GM23338 (cell line): Measurements from ENCODE around the gene XKRX. TPM values are rescaled to one million over a fixed set of nuclear protein-coding genes. Genes with fewer than 3 reads are reported as not detected.

Experiments
- ATAC-seq: fragments of 200-7000 bp; cut with Tn5 transposase; 3 replicates; pipeline ENCODE4 v1.9.1; 2020
- DNase-seq: peaks from one replicate; pipeline ENCODE4 v3.0.0-alpha.2; 2015; ENCODE audit warnings: low spot score
- H2AFZ ChIP-seq: fragments of 200-600 bp; sonication (generic); 2 replicates; pipeline ENCODE4 v1.8.0; 2016; ENCODE audit warnings: antibody characterized with exemption, mild to moderate bottlenecking, moderate library complexity
- H3F3A ChIP-seq: fragments of 200-600 bp; sonication (generic); replicated peaks from 2 replicates; pipeline ENCODE4 v1.8.0; 2017; ENCODE audit warnings: antibody characterized with exemption, mixed run types, low read depth
- H3K27ac ChIP-seq: fragments of 200-600 bp; sonication (generic); 2 replicates; pipeline ENCODE4 v1.6.1; 2016; ENCODE audit warnings: low read depth
- H3K27me3 ChIP-seq: fragments of 200-600 bp; sonication (generic); 2 replicates; pipeline ENCODE4 v1.8.0; 2016; ENCODE audit warnings: mild to moderate bottlenecking, mixed run types, moderate library complexity; ENCODE audit not compliant: insufficient read depth
- H3K36me3 ChIP-seq: fragments of 200-600 bp; sonication (generic); 2 replicates; pipeline ENCODE4 v1.8.0; 2016; ENCODE audit warnings: mild to moderate bottlenecking; ENCODE audit not compliant: insufficient read depth
- H3K4me1 ChIP-seq: fragments of 200-600 bp; sonication (generic); 2 replicates; pipeline ENCODE4 v1.8.0; 2016; ENCODE audit warnings: mild to moderate bottlenecking, moderate library complexity; ENCODE audit not compliant: insufficient read depth
- H3K4me2 ChIP-seq: fragments of 200-600 bp; sonication (generic); 2 replicates; pipeline ENCODE4 v1.7.1; 2017; ENCODE audit warnings: mixed run types
- H3K4me3 ChIP-seq: fragments of 200-600 bp; sonication (generic); 2 replicates; pipeline ENCODE4 v1.6.1; 2016; ENCODE audit warnings: mixed run types
- H3K79me2 ChIP-seq: fragments of 200-600 bp; sonication (generic); replicated peaks from 2 replicates; pipeline ENCODE4 v1.8.0; 2017; ENCODE audit warnings: mild to moderate bottlenecking; ENCODE audit not compliant: insufficient read depth
- H3K9me2 ChIP-seq: fragments of 200-600 bp; sonication (generic); 2 replicates; pipeline ENCODE4 v1.8.0; 2017; ENCODE audit not compliant: insufficient read depth
- H4K20me1 ChIP-seq: fragments of 200-600 bp; sonication (generic); replicated peaks from 2 replicates; pipeline ENCODE4 v1.8.0; 2017; ENCODE audit warnings: mild to moderate bottlenecking; ENCODE audit not compliant: insufficient read depth
- H3K27ac Mint-ChIP-seq: 2 replicates; pipeline ENCODE4 v1.8.0; 2020; ENCODE audit warnings: inconsistent platforms, mild to moderate bottlenecking, moderate library complexity, mixed read lengths
- H3K27me3 Mint-ChIP-seq: 3 replicates; pipeline ENCODE4 v1.8.0; 2022; ENCODE audit warnings: low read depth, mild to moderate bottlenecking, moderate library complexity, mixed read lengths, inconsistent platforms; ENCODE audit not compliant: insufficient read depth, poor library complexity
- H3K36me3 Mint-ChIP-seq: 3 replicates; pipeline ENCODE4 v1.8.0; 2021; ENCODE audit warnings: low read depth, mild to moderate bottlenecking, inconsistent platforms, moderate library complexity, mixed read lengths
- H3K4me1 Mint-ChIP-seq: 3 replicates; pipeline ENCODE4 v1.8.0; 2020; ENCODE audit warnings: mild to moderate bottlenecking, inconsistent platforms, mixed read lengths
- H3K4me3 Mint-ChIP-seq: 3 replicates; pipeline ENCODE4 v1.8.0; 2021; ENCODE audit warnings: moderate library complexity, mild to moderate bottlenecking, inconsistent platforms, mixed read lengths
- H3K9me3 Mint-ChIP-seq: 3 replicates; pipeline ENCODE4 v1.8.0; 2020; ENCODE audit warnings: moderate library complexity, mild to moderate bottlenecking, inconsistent platforms, mixed read lengths
- CREB1 ChIP-seq: fragments of 250-450 bp; sonication (Bioruptor Pico); IDR thresholded peaks from 2 replicates; pipeline ENCODE4 v1.5.0; 2020; ENCODE audit warnings: low read depth, mild to moderate bottlenecking, moderate library complexity
- CTCF ChIP-seq, 2 experiments: fragments of 200-600 bp in 1 of 2; sonication (generic) in 1 of 2; conservative IDR thresholded peaks; 2 replicates each; pipeline versions ENCODE4 v1.5.1 to v1.6.1; 2016 to 2017; ENCODE audit warnings: antibody characterized with exemption in 2 of 2, low read depth in 2 of 2, mild to moderate bottlenecking in 2 of 2, moderate library complexity in 1 of 2
- ETS1 ChIP-seq: IDR thresholded peaks from 2 replicates; pipeline ENCODE4 v1.6.1; 2016; ENCODE audit warnings: antibody characterized with exemption
- EZH2 ChIP-seq: fragments of 200-600 bp; sonication (generic); IDR thresholded peaks from one replicate; pipeline ENCODE4 v1.8.0; 2017; ENCODE audit warnings: antibody characterized with exemption, mild to moderate bottlenecking, low read depth; ENCODE audit not compliant: unreplicated experiment
- EZH2phosphoT487 ChIP-seq: fragments of 200-600 bp; sonication (generic); IDR thresholded peaks from one replicate; pipeline ENCODE4 v1.8.1; 2018; ENCODE audit warnings: antibody characterized with exemption; ENCODE audit not compliant: unreplicated experiment
- JUNB ChIP-seq: IDR thresholded peaks from one replicate; pipeline ENCODE4 v1.6.1; 2016; ENCODE audit warnings: antibody characterized with exemption; ENCODE audit not compliant: unreplicated experiment
- NANOG ChIP-seq: IDR thresholded peaks from 2 replicates; pipeline ENCODE4 v1.6.1; 2016; ENCODE audit warnings: antibody characterized with exemption, borderline replicate concordance
- POLR2AphosphoS5 ChIP-seq: IDR thresholded peaks from 2 replicates; pipeline ENCODE4 v1.6.1; 2016; ENCODE audit warnings: antibody characterized with exemption, low read depth
- ZNF331 ChIP-seq: fragments of 250-450 bp; sonication (Bioruptor Pico); IDR thresholded peaks from 2 replicates; pipeline ENCODE4 v1.5.0; 2020; ENCODE audit warnings: low read depth, mild to moderate bottlenecking, moderate library complexity
- ZNF462 ChIP-seq: fragments of 250-450 bp; sonication (Bioruptor Pico); IDR thresholded peaks from 2 replicates; pipeline ENCODE4 v1.5.0; 2020; ENCODE audit warnings: mild to moderate bottlenecking, moderate library complexity
- polyA plus RNA-seq: library from polyadenylated mRNA; unstranded; fragments of >200 nt; fragmentation: Nextera tagmentation; extraction: Ambion mirVana; gene quantifications from 2 replicates; pipeline ENCODE4 v1.2.1, GENCODE V29; 2016
- total RNA-seq: library from RNA; depleted of rRNA; stranded (reverse); fragments of >200 nt; shearing (Covaris generic); gene quantifications from 2 replicates; pipeline ENCODE4 v1.2.3, GENCODE V29; 2014

Gene XKRX
- total and polyA plus RNA-seq, 2 experiments from 2014 or later: 0.16 to 0.83 TPM

- H3K4me1 ChIP-seq: no peaks in the 10 kb centered on the region
- DNase-seq (no peak), ATAC-seq (no peak)
- Mint-ChIP-seq H3K4me3 (no peak overlapping the region), H3K36me3 (no peaks in the 10 kb centered on the region), H3K27me3 (no peaks in the 10 kb centered on the region), H3K9me3 (no peaks in the 10 kb centered on the region), H3K27ac (no peak overlapping the region; the same call in 1 of the 2 replicates), H3K4me1 (peaks cover 5% of the 10 kb centered on the region; the same call in 2 of the 3 replicates)
- H3K27me3 ChIP-seq: no peaks in the 10 kb centered on the region
- H3K9me2 ChIP-seq: no peaks in the 10 kb centered on the region
- H3K27ac ChIP-seq: no peak overlapping the region
- H3F3A ChIP-seq: no peaks in the 10 kb centered on the region
- no peaks in the 10 kb centered on the region for H4K20me1 ChIP-seq
- no peaks in the 10 kb centered on the region for H3K36me3 ChIP-seq
- no peak overlapping the region for H2AFZ ChIP-seq
- H3K4me3 ChIP-seq: no peak overlapping the region
- H3K4me2 ChIP-seq: no peak overlapping the region
- H3K79me2 ChIP-seq: no peaks in the 10 kb centered on the region
- TF ChIP-seq JUNB (no peak), ETS1 (no peak), EZH2phosphoT487 (no peak), ZNF462 (no peak), CREB1 (no peak), POLR2AphosphoS5 (no peak), ZNF331 (no peak), CTCF (conservative IDR thresholded peaks at IDR 0.05; ENCODE audit: low read depth in 2 of 2) (no peak), NANOG (no peak), EZH2 (no peak)
Observed at GRCh38 chrX:100913111-100913510, 15.6 kb downstream of the XKRX start.
